Hematopoietic multipotent progenitor cell (in vitro differentiated cells): ENCODE results near the gene NEMP2. TPM values are rescaled to one million over a fixed set of nuclear protein-coding genes. Genes with fewer than 3 reads are reported as not detected.

Experiments used
- DNase-seq, 3 donors: peaks; one replicate each; pipeline ENCODE4 v3.0.0-alpha.2; 2011 to 2015; ENCODE audit warnings: low read depth in 2 of 3, low spot score in 2 of 3
- total RNA-seq: library from RNA; depleted of rRNA; stranded (reverse); fragments of >200 nt; gene quantifications from one replicate; pipeline ENCODE4 v1.2.3, GENCODE V29; 2012

Gene NEMP2
- total RNA-seq, result 6.2 TPM

GRCh38 chr2:190534310-190535120, at the start of gene NEMP2:
NEMP2 (minus strand) TSS chr2:190534722; CDS start chr2:190534655, 67 bp downstream.
- DNase-seq, result peak; percentile 63 to 83 (median 83)

GRCh38 chr2:190583507-190584337, 49.2 kb upstream of the NEMP2 start:
- no peak for DNase-seq

GRCh38 chr2:190582736-190583506, 48.4 kb upstream of the NEMP2 start:
- no peak for DNase-seq

- no peak for DNase-seq
Observed at GRCh38 chr2:190582019-190582418, 47.5 kb upstream of the NEMP2 start.

- no peak for DNase-seq
Observed at GRCh38 chr2:190579915-190580846, 45.7 kb upstream of the NEMP2 start.

- DNase-seq, result no peak
Observed at GRCh38 chr2:190579058-190579410, 44.5 kb upstream of the NEMP2 start.

GRCh38 chr2:190578158-190579057, 43.9 kb upstream of the NEMP2 start:
- peak in 2 of 3 donors; percentile 32 to 57 for DNase-seq

- no peak for DNase-seq
Observed at GRCh38 chr2:190576573-190576972, 42.1 kb upstream of the NEMP2 start.

GRCh38 chr2:190575263-190575662, 40.7 kb upstream of the NEMP2 start:
- peak in 1 of 3 donors; percentile 68 for DNase-seq

- no peak for DNase-seq
Observed at GRCh38 chr2:190574169-190574568, 39.6 kb upstream of the NEMP2 start.

GRCh38 chr2:190572246-190572645, 37.7 kb upstream of the NEMP2 start:
- no peak for DNase-seq

GRCh38 chr2:190571686-190572085, 37.2 kb upstream of the NEMP2 start:
- no peak for DNase-seq

GRCh38 chr2:190570871-190571270, 36.3 kb upstream of the NEMP2 start:
- no peak for DNase-seq

GRCh38 chr2:190569994-190570755, 35.7 kb upstream of the NEMP2 start:
- no peak for DNase-seq

- no peak for DNase-seq
Observed at GRCh38 chr2:190564838-190565237, 30.3 kb upstream of the NEMP2 start.

GRCh38 chr2:190563646-190564045, 29.1 kb upstream of the NEMP2 start:
- DNase-seq, result no peak

GRCh38 chr2:190563109-190563508, 28.6 kb upstream of the NEMP2 start:
- DNase-seq, result no peak

GRCh38 chr2:190562121-190562520, 27.6 kb upstream of the NEMP2 start:
- DNase-seq, result no peak
